Measurements from ENCODE around the gene SLC17A1. TPM values are rescaled to one million over a fixed set of nuclear protein-coding genes. Genes with fewer than 3 reads are reported as not detected.

Gene SLC17A1
- total RNA-seq, 6 experiments from 2014 or later = not detected

DNA sequence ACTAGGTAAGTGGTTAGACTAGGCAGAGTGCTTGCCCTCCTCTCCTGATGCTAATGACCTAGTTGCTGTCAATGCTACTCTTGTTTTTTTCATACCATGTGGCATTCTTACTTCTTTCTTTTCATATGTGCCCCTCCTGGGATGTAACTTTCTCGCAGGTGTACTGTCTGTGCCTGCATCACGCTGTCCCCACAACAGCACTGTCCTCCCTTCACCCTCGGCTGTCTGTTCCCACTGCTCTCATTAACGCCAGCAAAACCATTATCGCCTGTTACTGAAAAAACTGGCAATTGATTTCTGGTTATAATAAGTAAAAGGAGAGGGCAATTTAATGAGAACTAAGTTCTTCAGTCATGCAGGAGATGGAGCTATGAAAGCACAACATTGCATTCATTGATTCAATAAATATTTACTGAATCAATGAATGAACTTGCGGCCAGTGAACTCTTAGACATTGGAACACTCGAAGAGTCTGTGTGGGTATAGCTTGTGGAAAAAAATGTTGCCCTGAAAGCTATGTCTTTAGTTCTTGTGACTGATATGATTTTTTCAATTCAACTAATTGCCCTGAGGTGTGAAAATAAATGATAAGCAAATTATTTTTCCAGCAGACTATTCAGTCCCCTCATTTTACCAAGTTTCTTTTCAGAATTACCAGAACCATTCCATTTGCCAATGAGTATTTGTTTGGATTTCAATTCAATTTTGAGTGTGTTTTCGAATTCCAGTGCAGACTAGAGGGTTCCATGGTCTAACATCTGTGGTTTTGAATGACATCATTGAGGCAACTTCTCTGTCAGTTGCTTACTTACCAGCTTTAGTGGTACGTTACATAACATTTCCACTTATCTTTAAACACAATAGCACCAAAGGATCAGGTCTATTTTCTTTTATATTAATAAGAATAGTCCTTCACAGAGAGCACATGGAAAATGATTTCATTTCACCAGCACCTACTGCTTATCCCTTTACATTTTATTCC is 75.2 kb downstream of the SLC17A1 start:
- DNase-seq = no peak
- TF ChIP-seq, protein P1, sequence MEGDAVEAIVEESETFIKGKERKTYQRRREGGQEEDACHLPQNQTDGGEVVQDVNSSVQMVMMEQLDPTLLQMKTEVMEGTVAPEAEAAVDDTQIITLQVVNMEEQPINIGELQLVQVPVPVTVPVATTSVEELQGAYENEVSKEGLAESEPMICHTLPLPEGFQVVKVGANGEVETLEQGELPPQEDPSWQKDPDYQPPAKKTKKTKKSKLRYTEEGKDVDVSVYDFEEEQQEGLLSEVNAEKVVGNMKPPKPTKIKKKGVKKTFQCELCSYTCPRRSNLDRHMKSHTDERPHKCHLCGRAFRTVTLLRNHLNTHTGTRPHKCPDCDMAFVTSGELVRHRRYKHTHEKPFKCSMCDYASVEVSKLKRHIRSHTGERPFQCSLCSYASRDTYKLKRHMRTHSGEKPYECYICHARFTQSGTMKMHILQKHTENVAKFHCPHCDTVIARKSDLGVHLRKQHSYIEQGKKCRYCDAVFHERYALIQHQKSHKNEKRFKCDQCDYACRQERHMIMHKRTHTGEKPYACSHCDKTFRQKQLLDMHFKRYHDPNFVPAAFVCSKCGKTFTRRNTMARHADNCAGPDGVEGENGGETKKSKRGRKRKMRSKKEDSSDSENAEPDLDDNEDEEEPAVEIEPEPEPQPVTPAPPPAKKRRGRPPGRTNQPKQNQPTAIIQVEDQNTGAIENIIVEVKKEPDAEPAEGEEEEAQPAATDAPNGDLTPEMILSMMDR (IDR thresholded peaks at IDR 0.05) = no peak
- Mint-ChIP-seq H3K36me3 (ENCODE audit: low read depth) (no peaks in the 10 kb centered on the region), H3K9me3 (0 out of 2 replicates have a peak, but pooled peaks cover 7% of the 10 kb centered on the region), H3K4me1 (ENCODE audit: low read depth) (no peaks in the 10 kb centered on the region), H3K27me3 (ENCODE audit: insufficient read depth) (no peaks in the 10 kb centered on the region; the same call in 1 of the 2 replicates), H3K4me3 (no peak overlapping the region), H3K27ac (no peak overlapping the region)

DNA sequence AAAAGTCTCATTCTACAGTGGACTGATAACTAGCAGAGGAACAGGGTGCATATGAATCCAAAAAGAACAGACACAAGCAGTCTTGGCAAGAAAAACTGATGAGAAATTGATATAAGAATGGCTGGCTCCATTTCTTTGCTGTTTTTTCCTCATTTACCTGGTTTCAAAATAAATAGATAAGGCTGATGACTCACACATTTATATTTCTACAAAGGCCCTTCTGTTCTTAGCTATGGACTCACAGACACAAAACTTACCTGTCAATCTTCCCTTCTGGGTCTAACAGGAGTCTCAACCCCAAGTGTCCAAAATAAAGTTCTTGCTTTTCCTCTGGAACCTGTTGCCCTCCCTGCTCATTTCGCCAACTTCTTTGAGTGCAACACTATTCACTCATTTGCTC is 76.4 kb downstream of the SLC17A1 start:
- no peak for DNase-seq
- no peaks in the 10 kb centered on the region for H3K4me1 Mint-ChIP-seq (ENCODE audit: low read depth)
- H3K27me3 Mint-ChIP-seq (ENCODE audit: insufficient read depth) = no peaks in the 10 kb centered on the region; the same call in 1 of the 2 replicates
- no peak overlapping the region for H3K4me3 Mint-ChIP-seq
- TF ChIP-seq, protein P1 (IDR thresholded peaks at IDR 0.05) = no peak
- H3K36me3 Mint-ChIP-seq (ENCODE audit: low read depth) = no peaks in the 10 kb centered on the region
- no peak overlapping the region for H3K27ac Mint-ChIP-seq
- 0 out of 2 replicates have a peak, but pooled peaks cover 7% of the 10 kb centered on the region for H3K9me3 Mint-ChIP-seq

DNA sequence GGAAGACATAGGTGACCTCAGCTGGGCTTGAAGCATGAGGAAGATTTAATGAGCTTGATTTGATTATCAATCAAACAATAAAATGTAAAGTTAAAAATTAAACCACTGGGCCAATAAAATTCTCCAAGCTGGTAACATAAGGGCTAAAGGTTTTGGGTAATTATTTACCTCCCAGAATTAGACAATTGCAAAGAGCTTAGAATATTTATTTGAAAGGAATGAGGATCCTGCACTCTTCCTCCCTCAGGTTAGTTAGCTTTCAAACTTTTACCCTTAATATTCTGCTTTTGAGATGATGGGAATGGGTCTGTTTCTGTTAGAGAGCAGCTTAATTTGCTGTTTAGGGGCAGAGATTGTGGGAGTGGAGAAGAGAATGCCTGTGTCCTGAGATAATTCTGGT is 77.3 kb downstream of the SLC17A1 start, which contains the start of gene SLC17A4:
TSS of gene SLC17A4 (plus strand) at position 208 of the 400 bp plus-strand sequence. CDS start 7,221 bp downstream, outside the sequence.
- no peak within 1 kb of the TSS for H3K4me3 Mint-ChIP-seq
- H3K4me1 Mint-ChIP-seq (ENCODE audit: low read depth) = no peaks in the 10 kb centered on the region
- H3K27me3 Mint-ChIP-seq (ENCODE audit: insufficient read depth) = no peaks in the 10 kb centered on the region; the same call in 1 of the 2 replicates
- H3K9me3 Mint-ChIP-seq = 0 out of 2 replicates have a peak, but pooled peaks cover 7% of the 10 kb centered on the region
- no peak for DNase-seq
- TF ChIP-seq, protein P1 (IDR thresholded peaks at IDR 0.05) = no peak
- no peaks in the 10 kb centered on the region for H3K36me3 Mint-ChIP-seq (ENCODE audit: low read depth)
- H3K27ac Mint-ChIP-seq = no peak within 1 kb of the TSS

DNA sequence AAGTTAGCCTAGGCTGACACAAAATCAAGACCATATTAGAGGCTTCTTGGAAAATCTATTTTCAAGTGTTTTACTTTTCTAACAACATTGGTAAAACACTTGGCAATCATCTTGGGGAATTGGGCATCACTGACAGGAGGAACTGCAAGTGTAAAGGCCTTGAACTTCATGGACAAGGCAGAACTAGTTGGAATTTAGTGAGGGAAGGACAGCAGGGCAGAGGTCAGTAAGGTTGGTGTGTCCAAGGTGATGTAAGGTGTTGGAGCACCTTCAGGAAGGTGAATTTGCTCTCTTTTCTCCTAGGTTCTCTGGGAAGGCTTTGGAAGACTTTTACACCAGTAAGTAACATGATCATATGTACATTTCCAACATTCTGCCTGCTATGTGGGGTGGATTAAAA is 78.8 kb downstream of the SLC17A1 start:
- Mint-ChIP-seq H3K4me3 (no peak overlapping the region), H3K27ac (no peak overlapping the region), H3K9me3 (0 out of 2 replicates have a peak, but pooled peaks cover 7% of the 10 kb centered on the region), H3K36me3 (ENCODE audit: low read depth) (no peaks in the 10 kb centered on the region), H3K4me1 (ENCODE audit: low read depth) (no peaks in the 10 kb centered on the region), H3K27me3 (ENCODE audit: insufficient read depth) (no peaks in the 10 kb centered on the region; the same call in 1 of the 2 replicates)
- DNase-seq = no peak
- TF ChIP-seq, protein P1 (IDR thresholded peaks at IDR 0.05) = no peak

DNA sequence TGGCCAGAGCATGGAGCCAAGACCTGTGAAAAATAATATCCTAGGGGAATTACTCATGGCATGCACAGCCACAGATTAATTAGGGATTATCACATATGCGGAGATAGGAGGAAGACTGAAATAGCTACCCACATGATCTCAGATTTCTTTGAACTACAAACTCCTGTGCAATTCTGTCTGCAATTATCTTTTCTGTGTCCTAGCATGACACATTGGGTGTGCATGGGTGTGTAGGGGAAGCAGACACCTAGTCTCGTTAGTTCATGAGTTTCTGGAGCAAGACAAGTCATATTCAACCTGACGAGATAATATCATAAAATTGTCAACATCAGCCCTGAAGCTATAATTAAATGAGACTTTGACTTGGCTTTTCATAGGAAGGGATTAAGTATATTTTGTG is 80.9 kb downstream of the SLC17A1 start:
- H3K4me1 Mint-ChIP-seq (ENCODE audit: low read depth) = no peaks in the 10 kb centered on the region
- no peak overlapping the region for H3K27ac Mint-ChIP-seq
- H3K36me3 Mint-ChIP-seq (ENCODE audit: low read depth) = no peaks in the 10 kb centered on the region
- no peak overlapping the region for H3K4me3 Mint-ChIP-seq
- TF ChIP-seq, protein P1 (IDR thresholded peaks at IDR 0.05) = no peak
- no peak for DNase-seq
- H3K9me3 Mint-ChIP-seq = 0 out of 2 replicates have a peak, but pooled peaks cover 7% of the 10 kb centered on the region
- no peaks in the 10 kb centered on the region for H3K27me3 Mint-ChIP-seq (ENCODE audit: insufficient read depth)
